ENCODE results near the gene POLH. TPM values are rescaled to one million over a fixed set of nuclear protein-coding genes. Genes with fewer than 3 reads are reported as not detected.
A peak's percentile ranks its signal among the peaks of the same experiment; 100 is the strongest.
"Not testable (repeated sequence)": the region's sequence is repeated elsewhere in the genome, so short reads cannot be mapped to it uniquely, and the experiment has no call there.

The POLH gene
- total RNA-seq, 1 donor from 2014 or later = 9.8 TPM

DNA sequence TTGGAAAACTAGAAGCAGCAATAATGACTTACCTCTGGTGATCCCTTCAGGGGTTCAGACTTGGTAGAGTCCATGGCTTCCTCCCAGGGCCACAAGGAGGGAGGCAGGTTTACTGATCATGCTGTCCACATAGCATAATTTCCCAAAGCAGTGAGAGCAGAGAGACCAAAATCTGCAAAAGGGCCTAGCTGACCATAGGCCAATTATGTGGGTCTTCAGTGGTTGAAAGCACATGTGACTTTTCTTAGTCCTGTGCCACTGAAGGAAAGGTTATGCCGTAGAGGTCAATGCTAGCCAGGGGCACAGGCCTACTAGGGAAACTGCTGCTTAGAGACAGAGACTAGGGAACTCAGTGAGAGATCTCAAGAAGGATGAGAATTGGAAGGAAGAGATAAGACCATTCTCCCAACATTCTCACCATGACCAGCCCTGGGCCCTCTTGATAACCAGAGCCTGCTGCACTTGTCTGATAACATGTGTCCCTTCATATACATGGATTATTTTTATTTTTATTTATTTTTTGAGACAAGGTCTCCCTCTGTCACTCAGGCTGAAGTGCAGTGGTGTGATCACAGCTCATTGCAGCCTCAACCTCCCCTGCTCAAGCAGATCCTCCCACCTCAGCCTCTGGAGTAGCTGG, 55.1 kb downstream of the POLH start:
- DNase-seq = no peak

DNA sequence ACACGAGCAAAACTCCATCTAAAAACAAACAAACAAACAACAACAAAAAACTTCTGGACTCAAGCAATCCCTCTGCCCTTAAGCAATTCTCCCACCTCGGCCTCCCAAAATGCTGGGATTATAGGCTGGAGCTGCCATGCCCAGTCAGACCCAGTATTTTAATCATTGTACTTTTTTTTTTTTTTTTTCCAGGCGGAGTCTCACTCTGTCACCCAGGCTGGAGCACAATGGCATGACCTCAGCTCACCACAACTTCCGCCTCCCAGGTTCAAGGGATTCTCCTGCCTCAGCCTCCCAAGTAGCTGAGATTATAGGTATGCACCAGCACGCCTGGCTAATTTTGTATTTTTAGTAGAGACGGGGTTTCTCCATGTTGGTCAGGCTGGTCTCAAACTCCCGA, 57.0 kb downstream of the POLH start:
- DNase-seq = not testable (repeated sequence)

DNA sequence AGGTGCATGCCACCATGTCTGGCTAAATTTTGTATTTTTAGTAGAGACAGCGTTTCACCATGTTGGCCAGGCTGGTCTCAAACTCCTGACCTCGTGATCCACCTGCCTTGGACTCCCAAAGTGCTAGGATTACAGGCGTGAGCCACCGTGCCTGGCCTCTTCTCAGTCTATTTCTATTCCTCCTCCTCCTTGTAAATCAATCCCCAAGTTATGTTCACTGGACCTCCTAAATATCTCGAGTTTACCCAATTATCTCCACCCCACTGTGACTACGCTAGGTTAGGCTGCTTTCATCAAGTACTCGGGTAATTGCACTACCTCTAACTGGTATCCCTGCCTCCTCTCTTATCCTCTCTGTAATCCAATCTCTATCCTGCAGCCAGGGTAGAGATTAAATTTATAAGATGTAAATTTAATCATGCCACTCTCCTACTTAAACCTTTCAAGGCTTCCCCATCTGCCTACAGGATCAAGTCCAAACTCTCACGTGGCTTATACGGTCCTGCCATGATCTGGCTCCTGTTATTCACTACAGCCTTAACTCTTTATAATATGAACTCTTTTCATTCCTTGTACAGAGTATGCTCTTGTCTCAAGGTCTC, 58.8 kb downstream of the POLH start:
- DNase-seq = no peak

- peak; percentile 59 for DNase-seq
These were observed 59.7 kb downstream of the POLH start, which contains the start of gene MAD2L1BP for GRCh38 chr6:43635387-43636307. MAD2L1BP (plus strand) TSS chr6:43635840; CDS start chr6:43635876, 36 bp downstream.

DNA sequence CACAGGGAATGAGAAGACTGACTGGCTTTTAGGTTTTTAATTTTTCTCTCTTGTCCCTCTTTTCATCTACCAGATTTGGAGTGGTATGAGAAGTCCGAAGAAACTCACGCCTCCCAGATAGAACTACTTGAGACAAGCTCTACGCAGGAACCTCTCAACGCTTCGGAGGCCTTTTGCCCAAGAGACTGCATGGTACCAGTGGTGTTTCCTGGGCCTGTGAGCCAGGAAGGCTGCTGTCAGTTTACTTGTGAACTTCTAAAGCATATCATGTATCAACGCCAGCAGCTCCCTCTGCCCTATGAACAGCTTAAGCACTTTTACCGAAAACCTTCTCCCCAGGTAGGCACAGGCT, 60.3 kb downstream of the POLH start:
- DNase-seq = no peak

DNA sequence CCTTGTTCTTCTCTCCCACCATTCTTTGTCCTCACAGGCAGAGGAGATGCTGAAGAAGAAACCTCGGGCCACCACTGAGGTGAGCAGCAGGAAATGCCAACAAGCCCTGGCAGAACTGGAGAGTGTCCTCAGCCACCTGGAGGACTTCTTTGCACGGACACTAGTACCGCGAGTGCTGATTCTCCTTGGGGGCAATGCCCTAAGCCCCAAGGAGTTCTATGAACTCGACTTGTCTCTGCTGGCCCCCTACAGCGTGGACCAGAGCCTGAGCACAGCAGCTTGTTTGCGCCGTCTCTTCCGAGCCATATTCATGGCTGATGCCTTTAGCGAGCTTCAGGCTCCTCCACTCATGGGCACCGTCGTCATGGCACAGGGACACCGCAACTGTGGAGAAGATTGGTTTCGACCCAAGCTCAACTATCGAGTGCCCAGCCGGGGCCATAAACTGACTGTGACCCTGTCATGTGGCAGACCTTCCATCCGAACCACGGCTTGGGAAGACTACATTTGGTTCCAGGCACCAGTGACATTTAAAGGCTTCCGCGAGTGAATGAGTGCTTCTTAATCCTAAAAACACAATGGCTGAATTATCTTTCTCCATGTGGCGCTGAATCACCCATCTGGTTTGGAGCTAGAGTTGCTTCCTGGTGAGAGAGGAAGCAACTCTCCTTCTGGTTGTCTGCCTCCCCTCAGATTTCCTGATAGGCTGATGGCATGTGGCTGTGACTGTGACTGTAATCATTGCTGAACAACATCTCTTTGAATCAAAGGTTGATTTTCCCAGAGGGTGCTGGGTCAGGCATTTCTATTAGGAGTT, 64.2 kb downstream of the POLH start:
- no peak for DNase-seq

DNA sequence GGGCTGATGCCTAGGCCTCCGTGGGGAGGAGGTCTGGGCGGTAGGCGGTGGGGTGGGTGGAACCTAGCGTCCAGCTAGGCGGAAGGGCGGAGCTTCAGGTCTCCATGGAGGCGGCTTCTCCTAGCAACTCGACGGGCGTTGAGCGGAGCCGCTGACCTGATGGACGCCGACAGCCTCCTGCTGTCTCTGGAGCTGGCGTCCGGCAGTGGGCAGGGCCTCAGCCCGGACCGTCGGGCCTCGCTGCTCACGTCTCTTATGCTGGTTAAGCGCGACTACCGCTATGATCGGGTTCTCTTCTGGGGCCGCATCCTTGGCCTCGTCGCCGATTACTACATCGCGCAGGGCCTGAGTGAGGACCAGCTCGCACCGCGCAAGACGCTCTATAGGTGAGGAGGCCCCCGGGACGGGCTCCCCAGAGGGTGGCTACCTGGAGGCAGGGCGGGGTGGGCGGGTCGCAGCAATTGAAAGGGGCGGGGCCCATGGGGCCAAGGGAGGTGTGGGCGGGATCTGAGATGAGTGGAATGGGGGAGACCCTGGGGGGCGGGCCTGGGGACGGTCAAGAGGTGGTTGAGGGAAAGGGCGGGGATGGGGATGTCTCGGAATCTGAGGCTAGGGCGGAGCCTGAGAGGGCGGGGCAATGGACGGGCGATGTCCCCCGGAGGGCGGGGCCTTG, 69.1 kb downstream of the POLH start, which contains the start of gene RSPH9:
TSS of gene RSPH9 (plus strand) at position 97 of the 673 bp plus-strand sequence. CDS start at position 160, 63 bp downstream.
- DNase-seq = peak; percentile 69

DNA sequence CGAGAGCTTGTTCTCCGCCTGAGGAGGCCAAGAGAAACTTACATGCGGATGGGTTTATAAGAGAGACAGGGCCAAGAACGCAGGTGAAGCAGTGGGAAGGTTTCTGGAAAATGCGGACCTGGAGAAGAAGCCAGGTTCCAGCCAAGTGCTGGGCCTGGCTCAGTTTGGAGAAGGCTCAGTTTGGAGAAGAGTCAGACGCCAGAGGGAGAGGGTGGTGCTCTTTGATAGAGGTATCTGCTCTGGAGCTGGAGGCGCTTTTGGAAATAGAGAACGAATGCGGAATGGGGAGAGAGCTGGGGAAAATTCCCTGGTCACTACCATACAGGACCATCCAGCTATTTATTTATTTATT, 69.6 kb downstream of the POLH start:
- DNase-seq = no peak

GRCh38 chr6:43647613-43648012, 71.6 kb downstream of the POLH start:
- DNase-seq = no peak

GRCh38 chr6:43648248-43648647, 72.3 kb downstream of the POLH start:
- DNase-seq = no peak

GRCh38 chr6:43652822-43653221, 76.8 kb downstream of the POLH start:
- not testable (repeated sequence) for DNase-seq

- no peak for DNase-seq
These were observed 81.3 kb downstream of the POLH start for GRCh38 chr6:43657221-43657802.

DNA sequence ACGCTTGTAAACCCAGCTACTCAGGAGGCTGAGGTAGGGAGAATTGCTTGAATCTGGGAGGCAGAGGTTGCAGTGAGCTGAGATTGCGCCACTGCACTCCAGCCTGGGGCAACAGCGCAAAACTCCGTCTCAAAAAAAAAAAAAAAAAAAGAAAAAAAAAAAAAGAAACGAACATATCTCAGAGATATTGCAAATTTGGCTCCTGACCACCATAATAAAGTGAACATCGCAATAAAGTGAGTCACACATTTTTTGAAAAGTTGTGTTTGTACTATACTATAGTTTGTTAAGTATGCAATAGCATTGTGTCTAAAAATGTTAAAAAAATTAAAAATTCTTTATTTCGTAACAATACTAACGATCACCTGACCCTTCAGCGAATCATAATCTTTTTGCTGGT, 82.2 kb downstream of the POLH start:
- no peak for DNase-seq

DNA sequence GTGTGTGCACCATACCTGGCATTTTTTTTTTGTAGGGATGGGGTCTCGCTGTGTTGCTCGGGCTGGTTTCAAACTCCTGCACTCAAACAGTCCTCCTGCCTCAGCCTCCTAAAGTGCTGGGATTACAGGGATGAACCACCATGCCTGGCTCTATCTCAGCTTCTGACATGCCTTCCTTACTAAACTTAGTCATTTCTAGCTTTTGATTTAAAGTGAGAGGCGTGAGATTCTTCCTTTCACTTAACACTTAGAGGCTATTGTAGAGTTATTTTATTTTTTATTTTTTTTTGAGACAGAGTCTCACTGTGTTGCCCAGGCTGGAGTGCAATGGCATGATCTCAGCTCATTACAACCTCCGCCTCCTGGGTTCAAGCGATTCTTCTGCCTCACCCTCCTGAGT, 87.0 kb downstream of the POLH start:
- not testable (repeated sequence) for DNase-seq

Small RNA genes within 50 kb of the gene (small RNA-seq; reads per million reads assigned to genes)
- not detected for gene RF00426 (ENCODE audit: low replicate concordance)

Other genes with a start within 250 kb of the POLH start
- 10.3 TPM for gene ZNF318, start 206.5 kb upstream of the POLH start, total RNA-seq
- 9.6 TPM for gene ABCC10, start 148.6 kb upstream of the POLH start, total RNA-seq
- gene DLK2, start 120.6 kb upstream of the POLH start, total RNA-seq = 2.7 TPM
- 11.8 TPM for gene TJAP1, start 98.6 kb upstream of the POLH start, total RNA-seq
- 0.20 TPM for gene LRRC73, start 65.8 kb upstream of the POLH start, total RNA-seq
- gene YIPF3, start 59.3 kb upstream of the POLH start, total RNA-seq = 49.7 TPM
- gene POLR1C, start 59.1 kb upstream of the POLH start, total RNA-seq = 23.5 TPM
- 25.1 TPM for gene XPO5, start 147 bp upstream of the POLH start, total RNA-seq
- gene GTPBP2, start 53.1 kb downstream of the POLH start, total RNA-seq = 34.8 TPM
- 14.1 TPM for gene MAD2L1BP, start 59.7 kb downstream of the POLH start, total RNA-seq
- 0.30 TPM for gene RSPH9, start 68.9 kb downstream of the POLH start, total RNA-seq
- gene MRPS18A, start 111.6 kb downstream of the POLH start, total RNA-seq = 29.5 TPM
- gene VEGFA, start 194.0 kb downstream of the POLH start, total RNA-seq = 141 TPM